Kidney (tissue), 14 donors: ENCODE measurements around the gene ARL5C. TPM values are rescaled to one million over a fixed set of nuclear protein-coding genes. Genes with fewer than 3 reads are reported as not detected.

Experiments
- DNase-seq, 5 donors: peaks; one replicate each; pipeline ENCODE4 v3.0.0-alpha.2; 2013 to 2020
- FAIRE-seq: peaks from 2 replicates; lab custom pipeline; 2012; peaks lifted over from hg19 to GRCh38; lab: Jason Lieb, UNC
- H3K27ac ChIP-seq, 2 donors: one replicate each; pipeline ENCODE4 v1.7.0; 2013; ENCODE audit warnings: low read depth in 2 of 2, low read length in 2 of 2, inconsistent platforms in 1 of 2
- H3K27me3 ChIP-seq: one replicate; pipeline ENCODE4 v1.7.1; 2013; ENCODE audit warnings: low read length, inconsistent platforms; ENCODE audit not compliant: control insufficient read depth, insufficient read depth
- H3K36me3 ChIP-seq, 3 donors: one replicate each; pipeline versions ENCODE4 v1.7.0 to v1.7.1; 2013; ENCODE audit warnings: low read length in 3 of 3, control low read depth in 1 of 3, inconsistent platforms in 1 of 3; ENCODE audit not compliant: insufficient read depth in 3 of 3, control insufficient read depth in 2 of 3
- H3K4me1 ChIP-seq, 3 donors: one replicate each; pipeline versions ENCODE4 v1.7.0 to v1.7.1; 2013; ENCODE audit warnings: low read length in 3 of 3, inconsistent platforms in 1 of 3, low read depth in 1 of 3; ENCODE audit not compliant: control insufficient read depth in 2 of 3, insufficient read depth in 2 of 3
- H3K4me3 ChIP-seq, 3 donors: one replicate each; pipeline versions ENCODE4 v1.7.0 to v1.8.1; 2013; ENCODE audit warnings: low read length in 3 of 3, control low read depth in 1 of 3, inconsistent platforms in 1 of 3
- H3K9ac ChIP-seq, 3 donors: one replicate each; pipeline versions ENCODE4 v1.7.0 to v1.7.1; 2013; ENCODE audit warnings: low read length in 3 of 3, control low read depth in 1 of 3, inconsistent platforms in 1 of 3
- H3K9me3 ChIP-seq, 3 donors: one replicate each; pipeline versions ENCODE4 v1.7.0 to v1.7.1; 2013; ENCODE audit warnings: low read length in 3 of 3, control low read depth in 1 of 3, inconsistent platforms in 1 of 3; ENCODE audit not compliant: control insufficient read depth in 2 of 3, insufficient read depth in 1 of 3
- intact Hi-C: fragments of 100-400 bp; cut with DNase I; formaldehyde crosslinking; loops from one replicate; pipeline ENCODE4 v1.11.1; 2022
- polyA plus RNA-seq: library from polyadenylated mRNA; stranded (reverse); fragments of 350-450 nt; fragmentation: Illumina TruSeq; extraction: RNeasy Lipid Tissue Mini Kit (QIAGEN cat#74804); gene quantifications from one replicate; pipeline ENCODE4 v1.2.3, GENCODE V29; 2014; ENCODE audit warnings: low read depth, low replicate concordance; ENCODE audit not compliant: insufficient read depth
- total RNA-seq: library from RNA; stranded (reverse); fragmentation: NEBNext Ultra II Directional; extraction: Animal tissue kit (Norgen Biotek cat#: 25700); gene quantifications from one replicate; pipeline ENCODE4 v1.2.1, GENCODE V29; 2021
- TF ChIP-seq, protein P1 (sequence below): IDR thresholded peaks from 3 replicates; pipeline ENCODE4 v1.5.1; 2012; ENCODE audit warnings: mild to moderate bottlenecking, moderate library complexity, borderline replicate concordance; ENCODE audit not compliant: insufficient read depth; ENCODE audit errors: extremely low read depth
- donor health status: control.
- donor health status: control.
- donor health status: control.
- donor health status: control.
- donor health status: control.
- donor health status: DM: yes; HTN: yes; CAD: no.
- donor health status: Normal renal cell carcinoma (clear cell type).

ARL5C gene
- total and polyA plus RNA-seq, 2 donors from 2014 or later = not detected

DNA sequence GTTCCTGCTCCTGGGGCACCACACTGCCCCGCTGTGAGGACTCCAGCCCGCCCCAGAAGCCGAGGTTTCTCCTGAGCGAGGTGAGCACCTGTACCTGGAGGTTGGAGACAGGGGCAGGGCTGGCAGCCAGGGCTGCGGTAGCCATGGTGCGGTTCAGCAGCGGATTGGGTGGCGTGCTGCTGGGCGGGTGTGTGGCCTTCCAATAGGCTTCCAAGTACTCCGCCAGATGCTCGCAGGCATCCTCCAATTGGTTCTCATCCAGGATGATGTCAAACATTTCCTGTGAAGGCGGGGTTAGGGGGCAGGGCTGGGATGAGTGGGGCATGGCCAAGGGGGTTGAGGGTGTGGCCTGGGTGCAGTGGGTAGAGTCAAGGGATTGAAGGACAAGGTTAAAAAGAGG is 11.3 kb upstream of the ARL5C start:
- Histone ChIP-seq H3K4me1 (no peaks in the 10 kb centered on the region), H3K9me3 (no peaks in the 10 kb centered on the region), H3K9ac (no peak overlapping the region), H3K4me3 (no peak overlapping the region), H3K36me3 (no peaks in the 10 kb centered on the region), H3K27ac (no peak overlapping the region), H3K27me3 (no peaks in the 10 kb centered on the region)
- TF ChIP-seq, protein P1, sequence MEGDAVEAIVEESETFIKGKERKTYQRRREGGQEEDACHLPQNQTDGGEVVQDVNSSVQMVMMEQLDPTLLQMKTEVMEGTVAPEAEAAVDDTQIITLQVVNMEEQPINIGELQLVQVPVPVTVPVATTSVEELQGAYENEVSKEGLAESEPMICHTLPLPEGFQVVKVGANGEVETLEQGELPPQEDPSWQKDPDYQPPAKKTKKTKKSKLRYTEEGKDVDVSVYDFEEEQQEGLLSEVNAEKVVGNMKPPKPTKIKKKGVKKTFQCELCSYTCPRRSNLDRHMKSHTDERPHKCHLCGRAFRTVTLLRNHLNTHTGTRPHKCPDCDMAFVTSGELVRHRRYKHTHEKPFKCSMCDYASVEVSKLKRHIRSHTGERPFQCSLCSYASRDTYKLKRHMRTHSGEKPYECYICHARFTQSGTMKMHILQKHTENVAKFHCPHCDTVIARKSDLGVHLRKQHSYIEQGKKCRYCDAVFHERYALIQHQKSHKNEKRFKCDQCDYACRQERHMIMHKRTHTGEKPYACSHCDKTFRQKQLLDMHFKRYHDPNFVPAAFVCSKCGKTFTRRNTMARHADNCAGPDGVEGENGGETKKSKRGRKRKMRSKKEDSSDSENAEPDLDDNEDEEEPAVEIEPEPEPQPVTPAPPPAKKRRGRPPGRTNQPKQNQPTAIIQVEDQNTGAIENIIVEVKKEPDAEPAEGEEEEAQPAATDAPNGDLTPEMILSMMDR = no peak
- intact Hi-C loops = no loop called here
- no peak for FAIRE-seq
- no peak for DNase-seq

DNA sequence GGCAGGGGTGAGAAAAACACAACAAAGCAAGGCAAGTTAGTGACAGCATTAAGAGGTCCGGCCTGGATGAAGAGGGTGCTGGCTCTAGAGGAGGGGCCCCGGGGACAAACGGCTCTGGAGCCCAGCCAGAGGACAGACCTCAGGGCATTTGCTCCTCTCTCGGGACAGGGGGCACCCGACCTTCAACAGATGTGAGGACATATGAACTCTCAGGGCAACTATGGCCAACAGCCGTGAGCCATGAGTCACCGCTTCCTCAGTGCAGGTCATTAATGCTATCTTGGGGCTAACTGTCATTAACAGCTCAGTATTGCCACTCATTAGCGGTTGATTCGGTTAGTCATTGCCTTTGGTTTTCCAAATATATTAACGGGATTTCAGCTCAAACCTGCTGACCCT is 9.7 kb upstream of the ARL5C start:
- intact Hi-C loops = no loop called here
- TF ChIP-seq, protein P1 = no peak
- H3K9ac ChIP-seq = no peak overlapping the region
- H3K4me1 ChIP-seq = no peaks in the 10 kb centered on the region
- FAIRE-seq (no peak), DNase-seq (no peak)
- H3K27ac ChIP-seq = no peak overlapping the region
- H3K36me3 ChIP-seq = no peaks in the 10 kb centered on the region
- H3K27me3 ChIP-seq = no peaks in the 10 kb centered on the region
- H3K9me3 ChIP-seq = no peaks in the 10 kb centered on the region
- H3K4me3 ChIP-seq = no peak overlapping the region

DNA sequence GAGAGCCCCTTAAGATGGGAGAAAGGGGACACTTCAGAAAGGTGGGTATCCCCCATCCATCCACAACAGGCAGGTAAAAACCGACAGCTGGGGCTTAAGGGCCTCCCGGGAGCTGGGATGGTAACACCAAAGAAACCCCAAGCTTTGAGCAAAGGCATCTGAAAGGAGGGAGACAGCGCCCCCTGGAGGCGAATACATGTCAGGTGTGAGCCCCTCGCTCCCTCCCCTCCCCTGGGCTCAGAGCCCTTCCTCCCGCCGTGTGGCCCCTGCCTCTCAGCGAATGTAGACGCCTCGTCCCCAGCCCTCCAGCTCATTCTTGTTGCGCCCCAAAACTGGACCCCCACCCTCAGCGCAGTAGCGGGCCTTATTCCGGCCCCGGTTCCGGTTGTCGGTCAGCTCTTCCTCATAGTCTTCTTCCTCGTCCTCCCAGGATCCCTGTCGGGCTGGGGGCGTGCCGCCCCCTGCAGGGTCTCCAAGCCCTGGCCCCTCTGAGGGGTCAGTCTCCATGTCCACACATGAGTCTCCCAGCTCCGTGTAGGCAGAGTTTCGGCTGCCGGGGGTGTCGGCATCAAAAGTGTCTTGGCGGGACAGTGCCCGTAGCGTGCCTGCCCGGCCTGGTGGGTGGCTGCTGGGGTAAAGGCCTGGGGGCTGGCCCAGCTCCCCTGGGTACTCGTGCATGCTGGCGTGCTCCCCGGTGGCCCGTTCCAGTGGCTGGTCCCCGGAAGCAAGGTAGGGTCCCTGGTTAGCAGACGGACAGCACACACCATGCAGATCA is 9.1 kb upstream of the ARL5C start:
- FAIRE-seq (no peak), DNase-seq (peak; percentile 77 to 90 (median 82))
- intact Hi-C loops = no loop called here
- Histone ChIP-seq H3K9ac (no peak overlapping the region), H3K4me3 (no peak overlapping the region), H3K36me3 (no peaks in the 10 kb centered on the region), H3K27ac (no peak overlapping the region), H3K9me3 (no peaks in the 10 kb centered on the region), H3K4me1 (no peaks in the 10 kb centered on the region), H3K27me3 (no peaks in the 10 kb centered on the region)
- TF ChIP-seq, protein P1 = peak; percentile 68
